Adipose tissue (tissue), 3 donors: ENCODE measurements around the gene BIN2. TPM values are rescaled to one million over a fixed set of nuclear protein-coding genes. Genes with fewer than 3 reads are reported as not detected.
"Not testable (repeated sequence)": the region's sequence is repeated elsewhere in the genome, so short reads cannot be mapped to it uniquely, and the experiment has no call there.

Source experiments
- H3K27ac ChIP-seq: one replicate; pipeline ENCODE4 v1.5.1; 2013; ENCODE audit warnings: low read depth, low read length
- WGBS, 3 donors: extraction: QIAGEN DNeasy Blood & Tissue Kit; methylation state at CpG; one replicate each; pipeline ENCODE4 v1.1.7; 2013; 5-methylcytosine and 5-hydroxymethylcytosine counted together
- polyA plus RNA-seq, 3 donors: library from polyadenylated mRNA; stranded (reverse); fragments of 200-250 nt; gene quantifications; one replicate each; pipeline ENCODE4 v1.2.3, GENCODE V29; 2013
- donor health status: healthy with polysubstance abuse.
- donor health status: Bipolar disorder and iron deficiency.
- donor health status: healthy.

Gene BIN2
- polyA plus RNA-seq, 3 donors: 1.5 to 8.8 (median 8.4) TPM

- WGBS, 3 donors: 66 to 84% (median 81%) methylated on average over 5 of the region's 5 CpGs
- H3K27ac ChIP-seq: no peak overlapping the region
Measured at GRCh38 chr12:51322452-51322851, 1.5 kb downstream of the BIN2 start.

GRCh38 chr12:51321882-51322281 lies 2.1 kb downstream of the BIN2 start:
- 83 to 93% (median 83%) methylated on average over 3 of the region's 3 CpGs for WGBS, 3 donors
- no peak overlapping the region for H3K27ac ChIP-seq

GRCh38 chr12:51320695-51321320 lies 3.2 kb downstream of the BIN2 start:
- 19 to 35% (median 28%) methylated on average over 3 of the region's 3 CpGs for WGBS, 3 donors
- no peak overlapping the region for H3K27ac ChIP-seq

DNA sequence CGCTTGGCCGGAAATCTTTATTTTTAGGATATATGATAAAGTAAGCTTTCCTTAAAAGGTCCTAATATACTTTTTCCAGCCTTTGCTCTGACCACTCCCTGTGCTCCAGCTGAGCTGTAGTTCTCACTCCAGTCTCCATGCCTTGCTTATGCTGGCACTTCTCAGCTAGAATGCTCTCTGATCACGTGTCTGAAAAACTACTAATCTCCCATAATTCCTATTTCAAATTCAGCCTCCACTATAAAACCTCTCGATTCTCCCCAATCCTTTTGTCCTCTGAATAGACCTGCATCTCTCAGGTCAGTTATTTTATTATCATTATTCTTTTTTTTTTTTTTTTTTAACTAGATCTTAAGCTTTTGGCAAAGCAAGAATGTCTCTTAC lies 3.7 kb downstream of the BIN2 start:
- 67 to 77% (median 67%) methylated on average over 4 of the region's 4 CpGs for WGBS, 3 donors
- H3K27ac ChIP-seq: no peak overlapping the region

DNA sequence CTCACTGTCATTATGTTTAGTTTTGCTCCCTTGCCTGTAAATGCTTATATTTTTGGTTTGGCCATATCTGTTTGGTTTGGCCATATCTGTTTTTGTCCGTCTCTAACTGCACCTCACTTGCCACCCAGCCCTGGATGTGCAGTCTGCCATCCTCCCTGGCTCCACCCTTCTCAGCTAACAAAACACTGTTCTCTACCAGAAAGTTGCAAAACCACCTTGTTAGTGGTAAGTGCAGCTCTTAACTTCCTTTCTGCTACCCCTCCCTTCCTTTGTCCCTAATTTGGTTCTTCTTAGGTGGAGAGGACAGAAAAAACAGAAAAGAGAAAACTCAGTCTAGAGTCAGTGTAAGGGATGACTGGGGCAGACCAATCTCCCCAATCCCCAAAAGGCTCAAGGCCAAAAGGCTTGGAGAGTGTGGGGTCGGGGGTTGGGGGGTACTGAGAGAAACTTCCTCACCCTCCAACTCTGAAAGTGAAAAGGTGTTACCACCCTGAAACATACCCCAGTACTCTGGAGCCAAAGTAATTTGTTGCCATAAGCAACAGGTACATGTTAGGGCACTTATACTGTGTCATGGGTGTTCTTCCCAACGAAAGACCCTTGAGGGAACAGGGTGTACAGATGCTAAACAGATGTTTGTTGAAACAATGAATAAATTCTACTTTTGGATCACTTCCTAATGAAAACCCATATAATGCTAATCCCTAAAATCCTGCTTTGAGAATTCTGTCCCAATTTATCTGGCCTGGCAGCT lies 5.0 kb downstream of the BIN2 start:
- no peak overlapping the region for H3K27ac ChIP-seq

DNA sequence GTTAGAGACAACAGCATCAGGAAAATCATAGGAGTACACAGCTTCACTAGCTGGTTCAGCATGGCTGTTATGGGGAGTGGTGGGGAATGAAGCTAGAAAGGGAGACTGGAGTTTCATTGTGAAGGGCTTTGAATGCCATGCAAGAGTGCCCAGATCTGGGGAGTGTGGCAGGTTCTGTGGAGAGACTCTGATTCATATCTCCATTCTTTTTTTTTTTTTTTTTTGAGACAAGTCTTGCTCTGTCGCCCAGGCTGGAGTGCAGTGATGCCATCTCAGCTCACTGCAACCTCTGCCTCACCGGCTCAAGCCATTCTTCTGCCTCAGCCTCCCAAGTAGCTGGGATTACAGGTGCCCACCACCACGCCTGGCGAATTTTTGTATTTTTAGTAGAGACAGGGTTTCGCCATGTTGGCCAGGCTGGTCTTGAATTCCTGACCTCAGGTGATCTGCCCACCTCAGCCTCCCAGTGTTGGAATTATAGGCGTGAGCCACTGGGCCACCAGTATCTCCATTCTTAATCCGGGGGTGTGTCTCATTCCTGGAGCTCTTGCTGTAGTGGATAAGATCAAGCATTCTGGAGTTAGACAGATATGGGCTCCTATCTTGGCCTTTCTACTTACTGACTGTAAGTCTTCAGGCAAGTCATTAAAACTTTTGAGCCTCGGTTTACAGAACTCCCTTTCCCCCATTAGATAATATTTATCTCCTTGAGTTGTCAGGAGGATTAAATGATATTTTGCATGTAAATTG lies 5.7 kb downstream of the BIN2 start:
- WGBS, 3 donors: 86 to 93% (median 88%) methylated on average over 8 of the region's 8 CpGs
- not testable (repeated sequence) for H3K27ac ChIP-seq

More for the DNA sequence above, 5.0 kb downstream of the BIN2 start:
- 50 to 60% (median 56%) methylated on average over 3 of the region's 3 CpGs for WGBS, 3 donors

- 96 to 100% (median 98%) methylated on average over 1 of the region's 1 CpG for WGBS, 3 donors
- H3K27ac ChIP-seq: no peak overlapping the region
Measured at GRCh38 chr12:51311389-51311788, 12.6 kb downstream of the BIN2 start.

DNA sequence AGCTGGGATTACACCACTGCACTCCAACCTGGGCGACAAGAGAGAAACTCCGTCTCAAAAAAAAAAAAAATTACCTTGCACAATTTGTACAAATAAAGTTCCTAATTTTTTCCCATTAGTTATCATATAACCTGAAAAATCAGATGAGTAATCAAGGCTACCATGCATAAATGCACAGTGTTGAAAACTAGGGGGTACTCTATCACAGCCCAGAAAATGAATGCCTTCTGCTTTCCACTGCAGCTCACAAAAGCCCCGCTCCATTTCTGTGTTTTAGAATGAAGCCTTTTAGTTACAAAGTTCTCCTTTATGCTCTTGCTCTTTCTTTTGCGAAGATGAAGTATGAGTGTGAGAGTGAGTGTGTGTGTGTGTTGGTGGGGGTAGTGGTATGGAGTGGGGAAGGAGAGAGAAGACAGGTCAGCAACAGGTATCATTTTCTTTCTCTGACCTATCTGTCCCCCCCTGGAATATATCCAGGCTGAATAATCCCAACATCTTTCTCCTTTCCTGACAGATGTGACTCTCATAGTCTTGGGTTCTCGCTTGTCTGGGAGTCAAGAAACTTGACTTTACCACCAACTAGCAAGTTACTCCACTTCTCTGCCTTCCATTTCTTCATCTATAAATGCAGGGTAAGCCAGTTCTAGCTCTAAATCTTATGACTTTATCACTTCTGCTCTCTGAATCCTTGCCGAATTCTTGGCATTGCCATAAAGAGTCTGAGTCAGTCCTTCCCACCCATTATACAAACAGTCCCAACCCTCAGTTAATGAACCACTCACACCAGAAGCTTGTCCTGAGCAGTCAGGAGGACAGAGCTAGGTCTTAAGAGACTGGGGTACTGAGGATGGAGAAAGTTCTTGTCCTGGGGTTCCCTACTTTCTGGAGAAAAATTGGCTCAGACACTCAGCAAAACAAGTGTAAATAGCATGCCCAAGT lies 16.1 kb downstream of the BIN2 start:
- H3K27ac ChIP-seq: no peak overlapping the region
- WGBS, 3 donors: 70 to 75% (median 71%) methylated on average over 6 of the region's 6 CpGs

DNA sequence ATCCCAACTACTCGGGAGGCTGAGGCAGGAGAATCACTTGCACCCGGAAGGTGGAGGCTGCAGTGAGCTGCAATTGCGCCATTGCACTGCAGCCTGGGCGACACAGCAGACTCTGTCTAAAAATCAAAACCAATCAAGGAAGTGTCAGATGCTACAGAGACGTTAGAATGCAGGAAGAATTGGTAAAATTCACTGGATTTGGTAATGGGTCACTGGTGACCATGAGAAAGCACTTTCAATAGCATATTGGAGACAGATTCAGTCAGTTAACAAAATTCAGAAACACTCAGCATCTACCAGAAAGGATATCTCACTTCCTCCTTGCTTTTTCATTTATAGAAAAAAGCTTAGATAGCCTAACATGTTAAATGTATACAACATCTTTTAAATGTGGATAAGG lies 17.5 kb downstream of the BIN2 start:
- WGBS, 3 donors: 68 to 87% (median 71%) methylated on average over 5 of the region's 5 CpGs
- H3K27ac ChIP-seq: no peak overlapping the region

DNA sequence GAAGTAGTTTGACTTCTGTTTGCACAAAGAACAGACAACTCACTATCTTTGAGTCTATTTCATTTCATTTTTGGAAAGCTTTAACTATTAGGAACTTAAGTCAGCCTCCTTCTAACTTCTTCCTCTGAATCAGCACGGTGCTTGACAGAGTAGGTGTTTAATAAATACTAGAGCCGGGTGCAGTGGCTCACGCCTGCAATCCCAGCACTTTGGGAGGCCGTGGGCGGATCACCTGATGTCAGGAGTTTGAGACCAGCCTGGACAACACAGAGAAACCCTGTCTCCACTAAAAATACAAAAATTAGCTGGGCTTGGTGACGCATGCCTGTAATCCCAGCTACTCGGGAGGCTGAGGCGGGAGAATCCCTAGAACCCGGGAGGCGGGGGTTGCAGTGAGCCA lies 23.2 kb downstream of the BIN2 start:
- H3K27ac ChIP-seq: not testable (repeated sequence)
- 86 to 90% (median 90%) methylated on average over 10 of the region's 10 CpGs for WGBS, 3 donors

- no peak overlapping the region for H3K27ac ChIP-seq
- WGBS, 3 donors: 83 to 87% (median 86%) methylated on average over 5 of the region's 5 CpGs
Measured at GRCh38 chr12:51295651-51296050, 28.3 kb downstream of the BIN2 start.

- not testable (repeated sequence) for H3K27ac ChIP-seq
- 85 to 90% (median 87%) methylated on average over 10 of the region's 10 CpGs for WGBS, 3 donors
Measured at GRCh38 chr12:51294097-51294496, 29.9 kb downstream of the BIN2 start.

- no peak overlapping the region for H3K27ac ChIP-seq
Measured at GRCh38 chr12:51293696-51294095, 30.3 kb downstream of the BIN2 start.

DNA sequence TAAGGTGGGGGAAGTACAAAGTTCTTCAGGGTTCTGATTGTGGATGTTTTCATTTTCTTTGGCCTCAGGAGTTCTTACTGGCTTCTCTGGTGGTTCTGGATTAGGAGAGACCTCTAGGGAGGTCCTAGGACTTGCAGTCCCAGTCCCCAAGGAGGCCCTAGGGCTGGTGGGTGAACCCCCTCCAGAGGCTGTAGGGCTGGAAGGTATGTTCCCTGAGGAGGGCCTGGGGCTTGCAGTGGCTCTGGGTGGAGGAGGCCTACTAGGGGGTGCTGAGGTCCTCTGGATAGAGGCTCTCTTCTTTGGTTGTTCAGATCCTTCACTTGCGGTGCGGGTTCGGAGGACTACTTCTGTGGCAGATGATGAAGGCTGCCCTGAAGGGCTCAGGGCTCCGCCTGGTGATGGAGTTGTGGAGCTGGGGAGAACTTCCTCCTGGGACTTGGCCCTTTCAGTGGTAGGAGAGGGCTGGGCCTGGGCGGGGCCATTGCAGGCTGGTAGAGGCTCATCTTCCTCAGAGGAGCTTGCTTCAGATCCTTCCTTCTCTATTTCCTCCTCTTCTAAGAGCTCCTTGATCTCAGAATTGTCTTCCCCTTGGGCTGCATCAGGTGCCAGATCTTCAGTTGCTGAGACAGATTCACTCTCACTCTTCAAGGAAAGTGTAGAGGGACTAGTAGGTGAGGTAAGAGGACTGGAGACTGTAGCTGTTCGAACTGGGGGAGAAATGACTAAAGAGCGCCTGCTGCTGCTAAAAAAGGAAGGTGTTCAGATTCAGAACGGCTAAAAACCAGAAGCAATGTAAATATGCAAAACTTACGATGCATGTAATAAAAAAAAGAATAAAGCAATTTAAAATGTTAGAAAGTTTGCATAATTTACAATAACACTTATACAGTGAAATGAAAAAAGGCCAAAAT lies 32.1 kb downstream of the BIN2 start:
- WGBS, 3 donors: 71 to 85% (median 76%) methylated on average over 9 of the region's 9 CpGs
- not testable (repeated sequence) for H3K27ac ChIP-seq

DNA sequence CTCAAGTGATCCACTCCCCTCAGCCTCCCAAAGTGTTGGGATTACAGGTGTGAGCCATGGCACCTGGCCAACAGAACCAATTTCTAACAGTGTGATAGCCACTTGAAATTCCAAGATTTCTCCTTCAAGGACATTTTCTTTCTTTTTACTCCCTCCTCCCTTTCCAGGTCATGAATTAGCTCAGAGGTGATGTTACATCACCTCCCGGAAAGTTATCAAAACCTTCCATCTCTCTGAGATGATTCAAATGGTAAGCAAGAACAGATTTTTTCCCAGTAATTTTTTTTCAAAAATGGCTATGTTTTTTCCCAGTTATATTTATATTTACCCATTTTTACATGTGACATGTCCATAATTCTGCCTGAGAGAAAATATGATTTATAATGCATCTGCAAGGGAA lies 38.1 kb downstream of the BIN2 start:
- 75 to 96% (median 92%) methylated on average over 1 of the region's 1 CpG for WGBS, 3 donors
- no peak overlapping the region for H3K27ac ChIP-seq

DNA sequence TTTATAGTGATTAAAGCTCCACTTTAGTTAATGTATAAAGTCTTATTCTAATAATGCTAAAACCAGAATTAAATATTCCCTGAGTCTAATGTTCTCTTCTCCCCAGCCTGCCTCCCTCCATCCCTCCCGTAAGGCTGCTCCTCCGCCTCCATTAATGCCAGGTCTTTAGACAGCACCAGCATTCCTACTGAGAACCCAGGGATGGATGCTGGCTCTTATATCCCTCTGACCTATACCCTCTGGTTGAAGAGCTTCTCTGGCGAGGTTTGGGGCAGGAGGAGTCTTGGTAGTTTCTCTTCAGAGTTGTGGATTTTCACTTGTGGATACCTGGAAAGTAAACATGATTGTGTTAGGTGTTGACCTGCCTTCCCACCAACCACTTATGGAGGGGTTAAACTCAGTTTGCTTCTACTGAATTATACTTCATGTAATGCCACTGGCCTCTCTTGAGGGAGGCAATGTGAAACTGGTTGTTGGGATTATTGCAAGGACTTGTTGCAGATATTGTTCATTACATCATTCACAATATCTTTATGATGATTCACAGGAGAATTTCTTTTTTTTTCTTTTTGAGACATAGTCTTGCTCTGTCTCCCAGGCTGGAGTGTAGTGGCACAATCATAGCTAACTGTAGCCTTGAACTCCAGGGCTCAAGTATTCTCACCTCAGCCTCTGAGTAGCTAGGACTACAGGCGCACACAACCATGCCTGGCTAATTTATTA lies 42.6 kb downstream of the BIN2 start:
- WGBS, 3 donors: 83 to 94% (median 90%) methylated on average over 4 of the region's 4 CpGs
- no peak overlapping the region for H3K27ac ChIP-seq

- 65 to 83% (median 67%) methylated on average over 1 of the region's 1 CpG for WGBS, 3 donors
- H3K27ac ChIP-seq: no peak overlapping the region
Measured at GRCh38 chr12:51275088-51275487, 48.9 kb downstream of the BIN2 start.
